Measurements from ENCODE around the gene BLVRB. TPM values are rescaled to one million over a fixed set of nuclear protein-coding genes. Genes with fewer than 3 reads are reported as not detected.

Gene BLVRB
- total and polyA plus RNA-seq, 2 of the 8 experiments (the other 6 are each of a cell fraction or from before 2014, with no cell fraction given), result 28.7 to 182 TPM

DNA sequence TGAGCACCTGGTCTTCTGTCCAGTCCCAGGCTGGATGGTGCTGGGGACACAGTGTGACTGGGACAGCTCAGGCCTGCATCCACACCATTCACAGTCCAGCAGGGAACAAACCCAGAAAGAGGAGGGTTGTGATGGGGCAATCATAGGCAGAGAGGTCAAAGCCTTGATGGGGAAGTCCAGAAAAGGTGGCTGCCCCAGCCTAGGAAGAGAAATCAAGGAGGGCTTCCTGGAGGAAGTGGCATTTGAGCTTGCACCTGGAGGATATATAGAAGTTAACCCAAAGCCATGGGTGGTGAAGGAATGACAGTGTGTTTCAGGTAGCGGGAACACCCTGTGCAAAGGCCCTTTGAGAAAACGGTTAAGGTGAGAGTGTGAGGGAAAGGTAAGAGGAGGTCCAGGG, 49.8 kb downstream of the BLVRB start (continued):
- TF ChIP-seq NANOG (IDR thresholded peaks at IDR 0.05; ENCODE audit: insufficient read depth, low read depth, low read length, poor library complexity, severe bottlenecking), result no peak
- no peak for TF ChIP-seq SIRT6 (IDR thresholded peaks at IDR 0.05; ENCODE audit: low read length)

Data from H1 (cell line).